Measurements from ENCODE around the gene MYBPC3. TPM values are rescaled to one million over a fixed set of nuclear protein-coding genes. Genes with fewer than 3 reads are reported as not detected.
A peak's percentile ranks its signal among the peaks of the same experiment; 100 is the strongest.

The MYBPC3 gene
- total RNA-seq, 1 experiment from 2014 or later: 0.67 TPM

DNA sequence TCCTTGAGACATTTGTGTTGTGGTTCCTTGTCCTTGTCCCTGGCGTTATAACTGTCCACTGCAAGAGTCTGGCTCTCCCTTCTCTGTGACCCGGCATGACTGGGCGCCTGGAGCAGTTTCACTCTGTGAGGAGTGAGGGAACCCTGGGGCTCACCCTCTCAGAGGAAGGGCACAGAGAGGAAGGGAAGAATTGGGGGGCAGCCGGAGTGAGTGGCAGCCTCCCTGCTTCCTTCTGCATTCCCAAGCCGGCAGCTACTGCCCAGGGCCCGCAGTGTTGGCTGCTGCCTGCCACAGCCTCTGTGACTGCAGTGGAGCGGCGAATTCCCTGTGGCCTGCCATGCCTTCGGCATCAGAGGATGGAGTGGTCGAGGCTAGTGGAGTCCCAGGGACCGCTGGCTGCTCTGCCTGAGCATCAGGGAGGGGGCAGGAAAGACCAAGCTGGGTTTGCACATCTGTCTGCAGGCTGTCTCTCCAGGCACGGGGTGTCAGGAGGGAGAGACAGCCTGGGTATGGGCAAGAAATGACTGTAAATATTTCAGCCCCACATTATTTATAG lies 23.0 kb downstream of the MYBPC3 start:
- no peak overlapping the region for H3K4me2 ChIP-seq (ENCODE audit: low read depth, low read length, poor library complexity, severe bottlenecking)
- H3K9ac ChIP-seq (ENCODE audit: low read length): no peak overlapping the region
- H3K79me2 ChIP-seq (ENCODE audit: low read length): no peaks in the 10 kb centered on the region
- no peak overlapping the region for H3K4me3 ChIP-seq (ENCODE audit: low read length)
- no peaks in the 10 kb centered on the region for H3K9me3 ChIP-seq (ENCODE audit: low read length)
- no peaks in the 10 kb centered on the region for H3K27me3 ChIP-seq (ENCODE audit: low read length)
- H3K36me3 ChIP-seq (ENCODE audit: insufficient read depth, low read length): peaks cover 6% of the 10 kb centered on the region; the same call in 1 of the 2 replicates
- H4K20me1 ChIP-seq (ENCODE audit: insufficient read depth, low read depth, low read length): no peaks in the 10 kb centered on the region
- H3K27ac ChIP-seq (ENCODE audit: low read length): peak overlapping the region; percentile 64
- H3K4me1 ChIP-seq (ENCODE audit: low read length): peaks cover 23% of the 10 kb centered on the region
- no peak overlapping the region for H2AFZ ChIP-seq (ENCODE audit: low read length)
- DNase-seq: no peak
- no peaks in the 10 kb centered on the region for H3K9me2 ChIP-seq (replicated peaks; ENCODE audit: insufficient read depth, low read length)

DNA sequence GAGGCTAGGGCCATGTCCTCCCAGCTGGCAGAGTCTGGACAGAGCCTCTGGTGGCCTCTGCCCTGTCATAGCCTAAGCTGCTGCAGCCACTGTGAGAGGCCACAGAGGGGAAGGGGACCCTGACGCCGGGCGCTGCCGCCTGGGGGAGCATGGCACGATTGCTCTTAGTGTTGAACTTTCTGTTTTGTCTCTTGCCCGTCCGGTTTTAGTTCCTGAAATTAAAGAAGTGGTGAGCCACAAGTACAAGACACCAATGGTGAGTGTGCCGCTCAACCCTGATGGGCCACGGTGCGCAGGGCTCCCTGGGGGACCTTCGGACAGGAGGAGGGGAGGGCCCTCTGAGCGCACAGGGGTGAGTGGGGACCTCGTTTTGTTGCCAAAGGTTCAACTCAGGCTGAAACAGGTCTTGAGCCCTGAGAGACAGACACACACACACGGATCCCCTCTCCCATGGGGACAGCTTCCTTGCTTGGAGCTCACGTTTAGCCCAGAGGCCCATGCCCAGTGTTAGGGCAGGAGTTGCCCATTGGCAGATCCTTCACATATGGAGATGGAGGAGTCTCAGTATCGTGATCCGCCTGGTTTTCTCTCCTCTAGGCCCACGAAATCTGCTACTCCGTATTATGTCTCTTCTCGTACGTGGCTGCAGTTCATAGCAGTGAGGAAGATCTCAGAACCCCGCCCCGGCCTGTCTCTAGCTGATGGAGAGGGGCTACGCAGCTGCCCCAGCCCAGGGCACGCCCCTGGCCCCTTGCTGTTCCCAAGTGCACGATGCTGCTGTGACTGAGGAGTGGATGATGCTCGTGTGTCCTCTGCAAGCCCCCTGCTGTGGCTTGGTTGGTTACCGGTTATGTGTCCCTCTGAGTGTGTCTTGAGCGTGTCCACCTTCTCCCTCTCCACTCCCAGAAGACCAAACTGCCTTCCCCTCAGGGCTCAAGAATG lies 23.8 kb downstream of the MYBPC3 start:
- Histone ChIP-seq H3K27me3 (ENCODE audit: low read length) (no peaks in the 10 kb centered on the region), H3K4me2 (ENCODE audit: low read depth, low read length, poor library complexity, severe bottlenecking) (peak overlapping the region; percentile 28), H3K9me3 (ENCODE audit: low read length) (no peaks in the 10 kb centered on the region), H3K36me3 (ENCODE audit: insufficient read depth, low read length) (peaks cover 6% of the 10 kb centered on the region; the same call in 1 of the 2 replicates), H3K9me2 (replicated peaks; ENCODE audit: insufficient read depth, low read length) (no peaks in the 10 kb centered on the region), H4K20me1 (ENCODE audit: insufficient read depth, low read depth, low read length) (no peaks in the 10 kb centered on the region), H3K4me1 (ENCODE audit: low read length) (peaks cover 23% of the 10 kb centered on the region), H3K9ac (ENCODE audit: low read length) (peak overlapping the region; percentile 41), H3K4me3 (ENCODE audit: low read length) (no peak overlapping the region), H3K79me2 (ENCODE audit: low read length) (no peaks in the 10 kb centered on the region), H2AFZ (ENCODE audit: low read length) (no peak overlapping the region), H3K27ac (ENCODE audit: low read length) (peak overlapping the region; percentile 71)
- DNase-seq: peak; percentile 51

DNA sequence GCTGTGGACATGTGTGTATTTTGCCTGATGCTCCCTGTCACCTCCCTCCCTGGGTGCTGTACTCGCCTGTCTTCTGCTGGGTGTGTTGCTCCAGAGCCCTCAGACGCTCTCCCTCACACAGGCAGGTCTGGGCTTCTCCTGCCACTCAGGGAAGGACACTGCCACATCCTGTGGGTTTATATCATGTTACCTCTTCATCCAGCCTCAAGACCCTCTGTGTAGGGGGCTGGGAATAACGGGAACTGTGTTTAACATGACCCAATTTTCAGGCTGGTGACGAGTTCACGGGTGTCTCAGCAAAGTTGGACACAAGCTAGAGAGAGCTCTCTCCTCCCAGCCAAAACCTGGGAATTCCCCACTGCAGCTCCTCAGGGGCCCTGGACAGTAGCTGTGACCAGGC lies 24.6 kb downstream of the MYBPC3 start:
- H2AFZ ChIP-seq (ENCODE audit: low read length): no peak overlapping the region
- DNase-seq: no peak
- H4K20me1 ChIP-seq (ENCODE audit: insufficient read depth, low read depth, low read length): no peaks in the 10 kb centered on the region
- H3K27me3 ChIP-seq (ENCODE audit: low read length): no peaks in the 10 kb centered on the region
- H3K27ac ChIP-seq (ENCODE audit: low read length): peak overlapping the region; percentile 71
- H3K4me2 ChIP-seq (ENCODE audit: low read depth, low read length, poor library complexity, severe bottlenecking): peak overlapping the region; percentile 28
- peaks cover 6% of the 10 kb centered on the region; the same call in 1 of the 2 replicates for H3K36me3 ChIP-seq (ENCODE audit: insufficient read depth, low read length)
- H3K4me3 ChIP-seq (ENCODE audit: low read length): no peak overlapping the region
- H3K79me2 ChIP-seq (ENCODE audit: low read length): no peaks in the 10 kb centered on the region
- no peaks in the 10 kb centered on the region for H3K9me2 ChIP-seq (replicated peaks; ENCODE audit: insufficient read depth, low read length)
- peak overlapping the region; percentile 41 for H3K9ac ChIP-seq (ENCODE audit: low read length)
- peaks cover 23% of the 10 kb centered on the region for H3K4me1 ChIP-seq (ENCODE audit: low read length)
- no peaks in the 10 kb centered on the region for H3K9me3 ChIP-seq (ENCODE audit: low read length)

DNA sequence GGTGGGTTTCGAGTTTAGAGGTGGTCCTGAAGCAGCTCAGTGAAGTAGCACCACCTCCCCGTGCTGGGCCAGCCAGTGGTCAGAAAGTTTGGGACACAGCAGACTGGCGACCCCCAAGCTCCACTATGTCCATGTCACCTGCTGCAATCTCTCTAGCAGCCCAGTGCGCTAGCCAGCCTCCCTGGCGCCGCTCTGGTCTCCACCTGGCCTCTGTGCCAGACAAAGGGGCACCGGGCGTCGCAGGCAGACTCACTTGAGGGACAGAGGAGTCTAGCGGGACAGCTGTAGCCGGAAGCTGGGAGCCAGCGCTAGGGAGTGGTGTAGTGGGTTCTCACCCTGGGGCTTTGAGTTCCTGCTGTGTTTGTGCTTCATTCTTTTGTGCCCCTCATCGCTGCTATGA lies 25.5 kb downstream of the MYBPC3 start:
- Histone ChIP-seq H2AFZ (ENCODE audit: low read length) (no peak overlapping the region), H3K9ac (ENCODE audit: low read length) (no peak overlapping the region), H3K27ac (ENCODE audit: low read length) (no peak overlapping the region), H3K9me3 (ENCODE audit: low read length) (no peaks in the 10 kb centered on the region), H3K27me3 (ENCODE audit: low read length) (no peaks in the 10 kb centered on the region), H3K79me2 (ENCODE audit: low read length) (no peaks in the 10 kb centered on the region), H3K36me3 (ENCODE audit: insufficient read depth, low read length) (peaks cover 6% of the 10 kb centered on the region; the same call in 1 of the 2 replicates), H3K4me3 (ENCODE audit: low read length) (no peak overlapping the region), H4K20me1 (ENCODE audit: insufficient read depth, low read depth, low read length) (no peaks in the 10 kb centered on the region), H3K9me2 (replicated peaks; ENCODE audit: insufficient read depth, low read length) (no peaks in the 10 kb centered on the region), H3K4me2 (ENCODE audit: low read depth, low read length, poor library complexity, severe bottlenecking) (no peak overlapping the region), H3K4me1 (ENCODE audit: low read length) (peaks cover 23% of the 10 kb centered on the region)
- DNase-seq: no peak

DNA sequence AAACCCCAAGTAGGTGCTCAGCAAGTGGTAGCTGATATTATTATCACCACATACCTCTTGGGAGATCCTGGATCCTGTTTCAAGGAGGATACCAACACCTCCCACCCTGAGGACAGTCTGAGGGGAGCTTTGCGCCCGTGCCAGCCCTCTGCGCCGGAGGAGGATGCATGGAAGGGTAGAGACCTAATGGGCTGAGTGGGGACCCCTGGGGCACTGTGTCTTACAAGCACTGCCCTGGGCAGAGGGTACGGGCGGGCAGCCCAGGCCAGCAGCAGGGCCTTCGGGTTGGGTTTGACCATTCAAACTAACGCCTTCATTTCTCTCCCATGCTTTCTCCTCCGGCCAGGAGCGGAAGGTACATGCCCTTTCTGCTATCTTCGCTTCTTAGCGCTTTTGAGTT lies 26.3 kb downstream of the MYBPC3 start:
- Histone ChIP-seq H3K27ac (ENCODE audit: low read length) (no peak overlapping the region), H4K20me1 (ENCODE audit: insufficient read depth, low read depth, low read length) (no peaks in the 10 kb centered on the region), H3K9me2 (replicated peaks; ENCODE audit: insufficient read depth, low read length) (no peaks in the 10 kb centered on the region), H3K4me1 (ENCODE audit: low read length) (peaks cover 23% of the 10 kb centered on the region), H2AFZ (ENCODE audit: low read length) (no peak overlapping the region), H3K79me2 (ENCODE audit: low read length) (no peaks in the 10 kb centered on the region), H3K27me3 (ENCODE audit: low read length) (no peaks in the 10 kb centered on the region), H3K9ac (ENCODE audit: low read length) (no peak overlapping the region), H3K4me3 (ENCODE audit: low read length) (no peak overlapping the region), H3K4me2 (ENCODE audit: low read depth, low read length, poor library complexity, severe bottlenecking) (no peak overlapping the region), H3K9me3 (ENCODE audit: low read length) (no peaks in the 10 kb centered on the region), H3K36me3 (ENCODE audit: insufficient read depth, low read length) (peaks cover 6% of the 10 kb centered on the region)
- no peak for DNase-seq

DNA sequence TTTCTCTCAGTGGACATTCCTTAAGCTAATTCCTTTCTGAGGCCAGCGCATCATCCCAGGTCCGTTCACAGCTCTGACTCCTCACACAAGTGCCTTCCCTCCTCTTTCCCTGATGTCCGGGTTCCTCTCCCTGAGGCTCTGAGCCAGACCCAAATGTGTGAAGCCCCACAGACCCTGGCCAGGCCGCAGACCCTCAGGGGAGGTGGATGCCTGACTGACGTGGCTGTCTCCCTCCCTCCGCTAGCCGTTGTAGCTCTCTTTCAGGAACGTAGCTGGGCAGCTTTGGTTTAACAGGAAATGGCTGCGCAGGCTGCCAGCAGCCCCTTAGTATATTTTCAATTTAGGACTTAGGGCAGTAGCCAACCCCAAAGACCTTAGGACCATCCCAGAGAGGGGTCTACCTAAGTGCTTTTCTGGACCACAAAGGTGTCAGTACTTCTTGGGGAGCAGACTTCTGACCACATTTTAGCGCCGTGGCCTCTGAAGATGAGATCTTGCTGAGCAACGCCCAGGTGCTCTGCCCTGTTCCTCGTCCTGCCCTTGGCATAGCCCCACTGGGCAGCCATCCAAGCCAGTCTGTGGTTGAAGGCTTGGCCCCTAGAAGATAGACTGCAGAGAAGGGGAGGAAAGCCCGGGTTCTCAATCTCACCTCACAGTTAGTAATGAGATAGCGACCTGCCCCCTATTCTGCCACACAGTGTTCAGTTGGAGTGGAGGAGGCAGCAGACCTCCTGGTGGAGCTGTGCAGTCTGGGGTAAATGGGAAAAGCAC lies 27.0 kb downstream of the MYBPC3 start:
- Histone ChIP-seq H3K9me3 (ENCODE audit: low read length) (no peaks in the 10 kb centered on the region), H3K9ac (ENCODE audit: low read length) (no peak overlapping the region), H3K36me3 (ENCODE audit: insufficient read depth, low read length) (peaks cover 9% of the 10 kb centered on the region), H2AFZ (ENCODE audit: low read length) (no peak overlapping the region), H3K9me2 (replicated peaks; ENCODE audit: insufficient read depth, low read length) (no peaks in the 10 kb centered on the region), H3K27ac (ENCODE audit: low read length) (no peak overlapping the region), H3K27me3 (ENCODE audit: low read length) (no peaks in the 10 kb centered on the region), H4K20me1 (ENCODE audit: insufficient read depth, low read depth, low read length) (no peaks in the 10 kb centered on the region), H3K79me2 (ENCODE audit: low read length) (no peaks in the 10 kb centered on the region), H3K4me2 (ENCODE audit: low read depth, low read length, poor library complexity, severe bottlenecking) (no peak overlapping the region), H3K4me1 (ENCODE audit: low read length) (peaks cover 23% of the 10 kb centered on the region), H3K4me3 (ENCODE audit: low read length) (no peak overlapping the region)
- no peak for DNase-seq

DNA sequence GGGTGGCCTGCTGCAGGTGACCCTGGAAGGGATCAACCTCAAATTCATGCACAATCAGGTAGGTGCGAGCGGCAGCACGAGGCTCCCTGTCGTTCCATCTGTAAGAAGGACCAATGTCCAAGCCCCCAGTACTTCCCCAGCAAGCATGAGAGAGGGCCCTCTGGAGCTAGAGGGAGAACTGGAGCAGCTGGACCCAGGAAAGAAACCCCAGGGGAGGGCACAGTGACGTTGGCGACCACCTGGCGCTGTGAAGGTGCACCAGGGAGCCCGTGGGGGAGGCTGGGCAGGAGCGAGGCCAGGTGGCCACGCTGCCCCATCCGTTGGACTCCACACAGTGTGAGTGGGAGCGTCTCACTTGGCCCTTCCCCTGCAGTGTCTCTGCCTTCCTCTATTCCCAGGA lies 28.0 kb downstream of the MYBPC3 start:
- no peak for DNase-seq

DNA sequence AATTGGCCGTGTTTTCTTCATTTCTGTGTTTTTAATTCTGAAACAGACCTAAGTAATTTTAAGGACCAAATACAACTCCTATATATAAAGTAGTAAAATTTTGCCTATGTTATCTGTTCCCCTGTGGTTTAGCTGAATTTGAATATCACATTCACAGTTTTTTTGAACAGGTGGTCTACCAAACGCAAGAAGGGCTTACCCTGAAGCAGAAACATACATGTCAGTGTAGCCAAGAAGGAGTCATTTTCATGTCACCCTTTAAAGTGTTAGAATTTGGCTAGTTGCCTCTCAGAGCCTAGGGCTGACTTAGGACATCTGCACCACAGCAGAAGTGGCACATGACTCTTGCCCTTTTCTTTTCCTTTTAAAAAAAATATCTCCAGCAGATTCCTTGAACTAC lies 34.3 kb downstream of the MYBPC3 start:
- Histone ChIP-seq H3K9me3 (ENCODE audit: low read length) (no peaks in the 10 kb centered on the region), H2AFZ (ENCODE audit: low read length) (no peak overlapping the region), H3K9me2 (replicated peaks; ENCODE audit: insufficient read depth, low read length) (no peaks in the 10 kb centered on the region), H3K36me3 (ENCODE audit: insufficient read depth, low read length) (peaks cover 14% of the 10 kb centered on the region; the same call in 1 of the 2 replicates), H3K4me2 (ENCODE audit: low read depth, low read length, poor library complexity, severe bottlenecking) (peak overlapping the region; percentile 66), H3K79me2 (ENCODE audit: low read length) (peaks cover 6% of the 10 kb centered on the region; the same call in 1 of the 2 replicates), H3K4me3 (ENCODE audit: low read length) (peak overlapping the region; percentile 43), H4K20me1 (ENCODE audit: insufficient read depth, low read depth, low read length) (no peaks in the 10 kb centered on the region), H3K27me3 (ENCODE audit: low read length) (no peaks in the 10 kb centered on the region), H3K4me1 (ENCODE audit: low read length) (peaks cover 31% of the 10 kb centered on the region), H3K27ac (ENCODE audit: low read length) (peak overlapping the region; percentile 97), H3K9ac (ENCODE audit: low read length) (peak overlapping the region; percentile 66)
- peak; percentile 84 for DNase-seq

More for the DNA sequence above, 28.0 kb downstream of the MYBPC3 start:
- H3K9me2 ChIP-seq (replicated peaks; ENCODE audit: insufficient read depth, low read length): no peaks in the 10 kb centered on the region
- peaks cover 2% of the 10 kb centered on the region; the same call in 1 of the 2 replicates for H3K79me2 ChIP-seq (ENCODE audit: low read length)
- no peak overlapping the region for H3K27ac ChIP-seq (ENCODE audit: low read length)
- H3K4me3 ChIP-seq (ENCODE audit: low read length): no peak overlapping the region
- peaks cover 19% of the 10 kb centered on the region for H3K4me1 ChIP-seq (ENCODE audit: low read length)
- no peak overlapping the region for H2AFZ ChIP-seq (ENCODE audit: low read length)
- H3K9ac ChIP-seq (ENCODE audit: low read length): no peak overlapping the region
- H4K20me1 ChIP-seq (ENCODE audit: insufficient read depth, low read depth, low read length): no peaks in the 10 kb centered on the region
- H3K27me3 ChIP-seq (ENCODE audit: low read length): no peaks in the 10 kb centered on the region
- H3K4me2 ChIP-seq (ENCODE audit: low read depth, low read length, poor library complexity, severe bottlenecking): no peak overlapping the region
- H3K9me3 ChIP-seq (ENCODE audit: low read length): no peaks in the 10 kb centered on the region
- peaks cover 11% of the 10 kb centered on the region for H3K36me3 ChIP-seq (ENCODE audit: insufficient read depth, low read length)

All from Karpas-422 (cell line).